Measurements from ENCODE around the gene PLPPR1.
"Not testable (repeated sequence)": the region's sequence is repeated elsewhere in the genome, so short reads cannot be mapped to it uniquely, and the experiment has no call there.

PLPPR1 gene

DNA sequence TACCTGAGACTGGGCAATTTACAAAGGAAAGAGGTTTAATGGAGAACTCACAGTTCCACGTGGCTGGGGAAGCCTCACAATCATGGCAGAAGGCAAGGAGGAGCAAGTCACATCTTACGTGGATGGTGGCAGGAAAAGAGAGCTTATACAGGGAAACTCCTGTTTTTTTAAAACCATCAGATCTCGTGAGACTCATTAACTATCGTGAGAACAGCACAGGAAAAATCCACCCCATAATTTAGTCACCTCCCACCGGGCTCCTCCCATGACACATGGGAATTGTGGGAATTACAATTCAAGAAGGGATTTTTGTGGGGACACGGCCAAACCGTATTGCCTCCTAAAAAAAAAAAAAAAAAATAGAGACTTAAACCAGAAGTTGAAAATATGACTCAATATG lies 11.1 kb downstream of the PLPPR1 start:
- not testable (repeated sequence) for DNase-seq (ENCODE audit: insufficient read length, low spot score); FAIRE-seq

DNA sequence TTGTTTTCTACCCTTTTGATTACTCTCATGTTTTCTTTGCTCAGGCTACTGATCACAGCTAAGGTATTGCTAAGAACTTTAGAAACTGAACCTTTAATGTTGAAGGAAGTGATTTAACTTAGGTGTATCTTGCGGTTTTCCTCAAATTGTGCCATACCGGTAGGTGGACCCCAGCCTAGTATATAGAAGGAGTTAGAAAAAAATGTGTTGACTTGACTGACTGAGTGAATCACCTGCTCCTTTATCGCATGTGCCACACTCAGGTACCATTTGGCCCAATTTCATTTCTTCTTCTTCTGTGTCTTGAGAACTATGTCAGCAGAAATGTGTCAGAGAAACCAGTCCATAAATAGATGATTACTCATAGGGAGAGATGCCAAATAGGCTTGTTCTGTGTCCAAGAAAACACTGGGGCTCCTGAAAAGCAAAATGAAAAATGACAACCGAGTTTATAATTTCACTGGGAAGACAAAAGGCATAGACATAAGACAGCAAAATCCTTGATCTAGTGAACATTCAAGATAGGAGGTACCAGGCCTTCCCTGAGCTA lies 19.4 kb downstream of the PLPPR1 start:
- FAIRE-seq (no peak), DNase-seq (ENCODE audit: insufficient read length, low spot score) (no peak)

DNA sequence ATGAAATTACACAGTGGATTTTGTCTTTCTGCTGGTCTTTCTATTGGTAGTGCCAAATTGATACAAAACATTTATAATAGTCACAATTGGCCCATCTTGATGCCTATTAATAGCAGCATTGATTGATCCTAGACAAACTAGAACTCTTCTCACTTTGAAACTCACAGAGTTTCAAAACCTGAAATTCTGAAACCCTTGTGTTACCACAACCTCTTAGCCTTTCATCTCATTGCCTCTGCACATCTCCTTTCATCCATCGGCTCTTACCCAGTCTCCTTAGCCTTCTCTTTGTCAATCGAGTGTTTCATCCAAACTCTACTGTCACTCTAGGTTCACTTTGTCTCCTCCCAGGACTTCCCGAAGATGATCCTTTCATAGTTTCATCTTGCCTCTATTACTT lies 22.1 kb downstream of the PLPPR1 start:
- FAIRE-seq (no peak), DNase-seq (ENCODE audit: insufficient read length, low spot score) (no peak)

DNA sequence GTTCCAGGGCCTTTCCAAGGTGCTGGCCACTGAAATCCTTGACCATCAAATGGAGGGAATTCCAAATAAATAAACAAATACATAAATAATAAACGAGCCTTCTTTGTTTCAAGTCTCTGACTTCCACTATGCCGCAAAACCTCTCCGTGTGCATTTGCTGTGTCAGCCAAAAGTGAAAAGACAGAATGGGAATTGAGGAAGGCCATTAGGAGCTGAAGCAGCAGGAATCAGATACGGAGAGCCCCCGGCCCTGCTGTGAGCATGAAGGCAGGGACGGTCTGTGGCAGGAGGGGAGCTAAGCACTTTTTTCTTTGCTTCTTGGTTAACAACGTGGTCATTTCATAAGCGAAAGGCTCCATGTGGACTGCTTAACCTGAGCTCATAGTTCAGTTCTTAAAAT lies 26.1 kb downstream of the PLPPR1 start:
- FAIRE-seq = no peak
- no peak for DNase-seq (ENCODE audit: insufficient read length, low spot score)

DNA sequence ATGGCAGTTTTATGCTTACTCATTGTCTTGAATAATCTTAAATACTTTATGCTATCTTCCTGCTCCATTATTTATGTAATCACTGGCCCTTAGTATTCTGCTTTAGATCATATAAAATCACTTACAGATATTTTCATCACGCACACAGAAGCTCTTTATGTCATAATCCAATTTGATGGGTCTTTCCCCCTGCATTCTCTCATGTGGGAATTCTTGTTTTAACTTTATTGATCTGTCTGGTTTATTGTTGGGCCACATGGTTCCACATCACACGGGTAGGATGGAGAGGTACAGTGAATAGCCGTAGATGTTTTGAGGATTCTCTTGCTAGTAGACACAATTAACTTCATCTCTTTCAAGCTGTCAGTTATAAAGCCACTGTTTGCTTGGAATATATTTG lies 27.0 kb downstream of the PLPPR1 start:
- no peak for FAIRE-seq
- no peak for DNase-seq (ENCODE audit: insufficient read length, low spot score)

DNA sequence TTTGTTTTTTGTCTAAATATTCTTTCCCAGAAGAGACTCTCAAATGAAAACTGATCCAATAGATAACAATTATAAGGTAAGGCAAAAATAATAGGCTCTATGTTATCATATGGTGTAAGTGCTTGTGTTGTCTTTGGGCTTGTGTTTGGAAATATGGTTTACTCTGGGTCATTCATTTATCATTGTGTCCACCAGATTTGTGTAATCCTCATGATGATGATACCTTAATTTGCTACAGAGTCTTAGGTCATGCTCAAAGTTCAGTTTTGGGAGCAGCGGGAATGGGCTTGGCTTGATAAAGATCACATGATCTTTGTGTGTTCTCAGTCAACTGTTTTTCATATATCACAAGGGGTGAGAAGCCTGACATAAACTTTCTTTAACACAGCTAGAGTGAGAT lies 34.2 kb downstream of the PLPPR1 start:
- DNase-seq (ENCODE audit: insufficient read length, low spot score) (no peak), FAIRE-seq (no peak)

DNA sequence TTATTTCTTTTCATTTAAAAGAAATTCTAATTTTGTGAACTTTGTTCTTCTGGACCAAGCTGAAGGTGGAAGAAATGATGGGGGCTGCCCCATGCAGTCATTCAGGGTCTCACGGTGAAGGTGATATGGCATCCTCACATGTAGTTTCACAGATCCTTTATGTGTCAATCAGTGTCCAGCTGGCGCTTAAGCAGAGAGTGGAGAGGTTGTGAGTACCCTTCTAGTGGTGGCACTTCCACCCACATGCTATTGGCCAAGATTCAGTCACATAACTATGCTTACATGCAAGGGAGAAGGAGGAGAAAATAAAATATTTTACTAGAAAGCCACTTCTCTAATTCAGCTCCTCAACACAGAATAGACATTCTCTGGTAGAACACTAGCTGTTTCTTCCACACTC lies 34.7 kb downstream of the PLPPR1 start:
- DNase-seq (ENCODE audit: insufficient read length, low spot score) (no peak), FAIRE-seq (no peak)

DNA sequence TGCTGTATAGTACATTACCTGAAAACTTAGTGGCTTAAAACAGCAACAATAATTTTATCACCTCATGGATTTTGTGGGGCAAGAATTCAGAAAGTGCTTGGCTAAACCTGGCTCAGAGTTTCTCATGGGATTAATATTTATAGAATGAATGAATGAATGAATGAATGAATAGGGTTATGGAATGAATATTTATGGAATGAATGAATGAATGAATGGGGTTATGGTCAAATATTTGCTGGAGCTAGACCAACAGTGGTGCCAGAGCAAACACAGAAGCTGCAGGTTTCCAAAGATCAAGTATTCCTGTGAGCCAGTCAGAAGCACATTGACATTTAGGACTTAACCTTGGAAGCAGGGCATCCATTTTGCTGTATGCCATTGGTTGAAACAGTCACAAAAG lies 35.7 kb downstream of the PLPPR1 start:
- no peak for FAIRE-seq
- DNase-seq (ENCODE audit: insufficient read length, low spot score) = no peak

DNA sequence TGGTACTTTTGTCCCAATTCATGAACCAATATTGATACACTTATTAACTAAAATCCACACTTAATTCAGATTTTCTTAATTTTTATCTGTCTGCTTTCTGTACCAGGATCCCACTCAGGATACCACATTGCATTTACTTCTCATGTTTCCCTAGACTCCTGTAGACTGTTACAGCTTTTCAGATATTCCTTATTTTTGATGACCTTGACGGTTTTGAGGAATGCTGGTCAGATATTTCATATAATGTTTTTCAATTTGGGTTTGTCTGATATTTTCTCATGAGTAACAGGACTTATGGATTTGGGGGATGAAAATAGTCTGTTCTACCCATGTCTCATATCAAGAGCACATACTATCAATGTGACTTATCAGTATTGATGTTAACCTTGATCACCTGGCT lies 37.4 kb downstream of the PLPPR1 start:
- FAIRE-seq (no peak), DNase-seq (ENCODE audit: insufficient read length, low spot score) (no peak)

DNA sequence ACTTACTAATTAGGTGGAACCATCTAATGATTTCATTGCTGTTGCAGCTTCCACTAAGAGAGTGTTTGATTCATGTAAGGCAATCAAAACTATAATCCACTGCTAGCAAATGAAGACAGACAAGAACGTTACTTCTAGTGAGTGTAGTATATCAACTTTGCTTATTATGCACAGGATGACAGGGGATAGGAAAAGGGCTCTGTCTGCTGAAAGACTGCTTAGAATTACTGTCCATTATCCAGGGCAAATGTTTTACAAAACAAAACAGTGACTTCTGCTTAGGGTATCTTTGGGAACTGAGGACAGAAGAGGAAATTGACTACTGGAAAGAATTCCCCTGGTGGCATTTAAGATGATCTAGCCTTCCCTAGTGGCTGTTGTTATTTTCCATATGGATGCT lies 40.2 kb downstream of the PLPPR1 start:
- no peak for FAIRE-seq
- no peak for DNase-seq (ENCODE audit: insufficient read length, low spot score)

DNA sequence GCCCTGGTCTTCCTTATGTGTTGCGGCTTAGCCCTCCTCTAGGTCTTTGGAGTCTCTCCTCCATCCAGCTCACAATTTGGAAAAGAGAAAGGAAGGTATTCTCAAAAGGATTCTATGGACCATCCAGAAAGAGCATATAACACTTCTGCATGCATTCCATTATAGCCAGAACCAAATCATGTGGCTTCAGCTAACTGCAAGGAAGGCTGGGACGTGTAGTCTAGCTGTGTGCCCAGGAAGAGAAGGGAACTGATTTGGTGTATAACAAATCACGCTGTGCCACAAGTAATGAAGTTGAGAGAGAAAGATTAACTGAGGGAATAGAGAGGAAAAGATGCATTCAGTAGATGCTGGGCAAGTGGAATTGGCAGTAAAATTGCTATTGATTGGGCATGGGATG lies 43.7 kb downstream of the PLPPR1 start:
- FAIRE-seq = no peak

DNA sequence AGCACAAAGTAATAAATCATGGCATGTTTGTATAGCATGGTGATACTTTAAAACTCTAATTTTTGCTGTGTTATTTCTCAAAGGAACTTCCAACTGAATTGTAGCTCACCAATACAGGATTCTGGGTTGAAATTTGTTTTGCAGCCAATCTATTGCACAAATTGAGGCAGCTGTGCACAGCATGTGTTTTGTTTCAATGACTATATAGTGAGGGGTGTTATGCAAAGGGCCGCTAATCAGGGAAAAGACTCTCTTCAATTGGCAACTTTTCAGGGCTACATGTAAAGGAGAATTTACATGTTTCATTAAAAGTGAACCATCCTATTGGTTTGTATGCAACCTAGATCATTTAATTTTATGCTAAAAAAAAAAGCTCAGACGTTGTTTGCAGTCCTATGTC lies 44.6 kb downstream of the PLPPR1 start:
- no peak for DNase-seq (ENCODE audit: insufficient read length, low spot score)
- FAIRE-seq = no peak

More for the DNA sequence above, 43.7 kb downstream of the PLPPR1 start:
- DNase-seq (ENCODE audit: insufficient read length, low spot score) = no peak

DNA sequence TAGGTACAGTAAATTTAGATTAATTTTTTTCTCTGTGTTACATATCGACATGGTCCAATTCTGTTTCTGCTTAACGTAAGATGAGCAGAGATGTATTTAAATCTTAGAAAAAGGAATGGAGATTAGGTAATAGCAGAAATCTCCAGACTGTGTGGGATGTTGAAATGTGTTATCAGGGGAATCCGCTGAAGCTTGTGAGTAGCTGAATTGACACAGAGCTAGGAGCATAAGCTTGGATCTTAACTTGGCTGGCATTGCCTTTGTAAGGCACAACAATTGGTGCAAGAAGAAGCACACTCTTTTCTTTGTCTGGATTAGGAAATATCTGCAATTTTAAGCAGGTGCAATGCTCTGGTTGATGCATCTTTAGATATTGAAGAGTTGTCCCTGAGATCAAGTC lies 53.1 kb downstream of the PLPPR1 start:
- FAIRE-seq = no peak

DNA sequence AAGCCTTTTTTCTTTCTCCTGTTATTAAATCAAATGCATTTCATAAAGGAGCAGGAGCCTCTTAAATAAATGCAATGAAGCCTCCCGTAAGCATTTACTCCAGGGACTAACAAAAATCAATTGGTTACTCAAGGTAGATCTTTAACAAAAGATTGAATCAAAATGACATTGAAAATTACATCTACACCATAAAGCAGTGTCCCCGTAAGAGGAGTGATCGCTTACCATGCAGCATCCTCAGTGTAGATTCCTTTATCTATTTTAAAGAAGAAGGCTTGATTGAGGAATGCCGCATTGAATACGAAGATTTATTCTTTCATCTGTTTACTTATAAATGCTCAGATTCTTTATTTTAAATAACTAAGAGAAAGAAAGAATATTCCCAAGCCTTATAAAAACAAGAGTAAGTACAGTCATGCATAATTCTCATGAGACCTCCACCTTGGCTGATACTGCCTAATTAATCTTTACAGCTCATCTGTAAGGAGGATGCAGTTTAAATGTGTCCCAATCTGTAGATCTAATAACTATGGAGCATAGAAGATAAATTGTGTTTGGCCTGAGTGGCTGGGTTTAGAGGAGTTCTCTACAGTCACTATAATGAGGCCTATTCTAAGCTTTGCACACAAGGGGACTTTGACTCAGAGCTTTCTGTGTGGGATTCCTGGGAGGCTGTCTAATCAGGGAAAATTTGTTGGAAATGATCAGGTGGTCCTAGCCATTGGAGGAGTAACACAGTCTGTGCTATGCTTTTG lies 55.1 kb downstream of the PLPPR1 start:
- FAIRE-seq = no peak
- no peak for DNase-seq (ENCODE audit: insufficient read length, low spot score)

More for the DNA sequence above, 53.1 kb downstream of the PLPPR1 start:
- DNase-seq (ENCODE audit: insufficient read length, low spot score) = no peak

DNA sequence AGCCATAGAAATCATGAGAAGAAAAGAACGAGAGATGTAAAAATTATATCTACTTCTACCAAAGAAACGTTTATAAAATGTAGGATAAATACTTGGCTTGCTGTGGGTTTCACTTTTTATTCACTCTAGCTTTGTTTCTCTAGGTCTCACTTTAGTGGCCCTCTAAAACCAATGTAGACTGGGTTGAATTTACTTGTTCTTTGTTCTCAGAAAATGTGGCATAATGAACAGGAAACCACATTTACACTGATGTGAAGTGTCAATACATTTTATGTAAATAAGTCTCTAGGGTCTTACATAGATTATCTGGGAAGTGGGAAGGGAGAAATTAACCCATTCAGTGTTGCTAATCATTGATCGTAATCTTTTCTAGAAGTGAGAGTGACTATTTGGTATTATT lies 58.9 kb downstream of the PLPPR1 start:
- FAIRE-seq (no peak), DNase-seq (ENCODE audit: insufficient read length, low spot score) (no peak)

DNA sequence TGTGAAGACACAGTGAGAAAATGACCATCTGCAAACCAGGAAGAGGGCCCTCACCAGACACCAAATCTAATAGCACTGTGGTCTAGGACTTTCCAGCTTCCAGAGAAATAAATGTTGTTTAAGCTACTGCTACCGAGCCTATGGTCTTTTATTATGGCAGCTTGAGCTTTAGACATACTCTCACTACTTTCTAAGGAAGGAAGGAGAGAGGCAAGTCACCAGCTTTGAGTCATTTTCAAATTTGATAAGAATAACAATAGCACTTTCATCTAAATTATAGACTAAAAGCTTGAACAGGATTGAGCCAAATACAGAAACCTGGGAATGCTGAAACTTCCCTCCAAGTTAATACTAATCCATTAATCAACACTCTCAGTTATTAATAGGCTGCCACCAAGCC lies 64.4 kb downstream of the PLPPR1 start:
- DNase-seq (ENCODE audit: insufficient read length, low spot score) (no peak), FAIRE-seq (no peak)

DNA sequence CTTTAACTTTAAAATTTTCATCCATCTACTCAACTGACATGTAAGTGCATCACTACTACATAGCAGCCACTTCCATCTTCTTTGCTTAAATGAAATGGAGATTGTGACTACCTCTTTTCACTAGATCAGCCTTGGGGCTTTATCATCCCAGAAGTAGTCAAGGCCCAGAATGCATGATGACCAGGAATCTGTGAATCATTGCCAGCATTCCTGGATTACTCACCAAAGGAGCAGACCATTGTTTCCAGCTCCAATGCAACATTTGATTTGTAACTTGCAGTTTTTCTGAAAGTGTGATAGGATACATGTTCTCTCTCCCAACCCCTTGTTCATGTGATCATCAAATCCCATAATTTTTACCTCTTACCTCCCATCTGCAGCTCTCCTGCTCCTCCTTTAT lies 65.1 kb downstream of the PLPPR1 start:
- FAIRE-seq (no peak), DNase-seq (ENCODE audit: insufficient read length, low spot score) (no peak)

DNA sequence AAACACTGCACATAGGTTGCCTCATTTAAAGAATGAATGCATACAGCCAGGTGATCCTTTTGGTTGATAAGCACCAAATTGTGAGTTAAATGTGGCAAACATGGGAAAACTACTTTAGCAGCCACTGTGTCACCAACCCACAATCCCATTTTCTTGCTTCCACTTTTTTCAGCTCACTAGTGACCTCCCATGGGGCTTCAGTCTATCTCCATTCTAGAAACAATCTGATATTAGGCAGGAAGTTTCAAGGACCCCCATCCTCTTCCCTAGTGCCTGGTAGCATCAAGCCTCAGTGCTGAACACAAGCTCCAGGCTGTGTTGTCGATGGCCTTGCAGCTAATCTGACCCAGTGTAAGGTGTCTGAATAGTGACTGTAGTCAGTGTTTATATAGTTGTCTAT lies 66.2 kb downstream of the PLPPR1 start:
- FAIRE-seq (no peak), DNase-seq (ENCODE audit: insufficient read length, low spot score) (no peak)

DNA sequence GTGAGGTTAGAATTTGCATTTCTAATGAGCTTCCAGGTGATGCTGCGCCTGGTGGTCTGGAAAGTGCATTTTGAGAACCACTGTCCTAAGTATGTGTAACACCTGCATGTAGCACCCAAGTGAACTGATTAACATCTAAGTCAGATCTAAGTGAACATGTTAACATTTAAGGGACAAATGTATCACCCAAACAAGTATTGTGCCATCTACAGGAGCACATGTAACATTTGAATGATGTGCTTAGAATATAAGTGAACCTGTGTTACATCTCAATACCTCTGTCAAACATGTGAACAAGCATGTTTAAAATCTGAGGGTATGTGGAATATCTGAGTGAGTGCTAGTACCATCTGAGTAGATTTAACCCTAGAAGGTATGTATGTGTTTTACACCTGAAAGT lies 68.7 kb downstream of the PLPPR1 start:
- FAIRE-seq (no peak), DNase-seq (ENCODE audit: insufficient read length, low spot score) (no peak)

DNA sequence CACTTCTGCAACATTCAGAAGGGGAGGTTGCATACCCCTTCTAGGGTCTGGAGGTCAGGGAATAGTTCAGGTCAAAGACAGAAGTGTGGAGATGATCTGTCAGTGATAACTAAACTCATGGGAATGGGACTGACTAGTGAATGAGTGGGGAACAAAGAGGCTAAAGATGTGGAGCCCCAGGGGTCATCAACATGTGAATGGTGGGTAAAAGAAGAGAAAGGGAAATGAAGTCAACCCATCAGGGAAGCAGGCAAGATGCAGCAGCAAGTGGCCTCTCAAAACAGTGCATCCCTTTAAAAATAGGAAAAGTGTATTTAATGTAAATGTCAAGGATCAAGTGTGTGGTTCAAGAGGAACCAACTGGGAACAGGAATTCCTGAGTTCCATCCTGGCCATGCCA lies 69.9 kb downstream of the PLPPR1 start:
- no peak for FAIRE-seq
- DNase-seq (ENCODE audit: insufficient read length, low spot score) = no peak

DNA sequence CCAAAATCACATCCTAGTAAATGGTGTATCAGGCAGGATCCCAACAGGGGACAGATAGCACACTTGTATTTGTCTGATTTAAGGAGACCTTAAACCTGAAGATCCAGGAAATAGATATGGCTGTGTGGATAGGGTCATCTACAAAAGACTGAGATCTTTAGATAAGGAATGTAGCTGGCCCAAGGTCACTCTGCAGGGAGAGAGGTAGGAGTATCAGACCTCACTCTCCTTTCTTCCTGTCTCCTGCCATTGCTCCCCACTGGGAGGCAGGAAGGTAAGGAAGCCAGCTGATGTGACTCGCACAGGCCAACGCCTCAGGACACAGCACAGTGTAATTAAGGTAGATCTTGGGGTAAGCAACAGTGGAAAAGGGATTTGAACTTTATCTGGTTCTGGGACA lies 85.8 kb downstream of the PLPPR1 start:
- DNase-seq (ENCODE audit: insufficient read length, low spot score) (no peak), FAIRE-seq (no peak)

DNA sequence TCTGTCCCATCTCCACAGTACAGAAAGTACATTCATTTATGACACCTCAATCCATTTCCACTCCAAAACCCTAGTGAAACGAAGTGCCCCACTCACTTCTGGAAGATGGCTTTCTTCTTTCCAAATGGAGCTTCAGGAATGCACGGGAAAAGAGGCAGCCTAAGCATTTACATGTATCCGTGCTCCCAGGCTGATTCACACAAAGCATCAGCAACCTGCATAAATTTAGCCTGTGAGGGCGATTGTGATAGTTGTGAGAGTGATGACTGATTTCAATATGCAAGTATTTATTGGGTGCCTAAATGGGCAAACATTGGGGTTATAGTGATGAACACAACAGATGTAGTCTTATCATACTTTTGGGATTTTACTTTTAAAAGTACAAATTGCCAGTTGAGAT lies 86.6 kb downstream of the PLPPR1 start:
- DNase-seq (ENCODE audit: insufficient read length, low spot score) (no peak), FAIRE-seq (no peak)

DNA sequence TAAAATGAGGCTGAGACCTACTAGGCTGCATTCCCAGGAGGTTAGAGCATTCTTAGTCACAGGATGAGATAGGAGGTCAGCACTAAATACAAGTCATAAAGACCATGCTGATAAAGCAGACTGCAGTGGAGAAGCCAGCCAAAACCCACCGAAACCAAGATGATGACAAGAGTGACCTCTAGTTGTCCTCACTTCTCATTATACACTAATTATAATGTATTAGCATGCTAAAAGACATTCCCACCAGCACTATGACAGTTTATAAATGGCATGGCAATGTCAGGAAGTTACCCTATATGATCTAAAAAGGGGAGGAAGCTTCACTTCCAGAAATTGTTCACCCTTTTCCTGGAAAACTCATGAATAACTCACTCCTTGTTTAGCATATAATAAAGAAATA lies 88.6 kb downstream of the PLPPR1 start:
- FAIRE-seq (no peak), DNase-seq (ENCODE audit: insufficient read length, low spot score) (no peak)
